Natural killer cell (primary cell): Measurements from ENCODE around the gene PARVB. TPM values are rescaled to one million over a fixed set of nuclear protein-coding genes. Genes with fewer than 3 reads are reported as not detected.
"Not testable (repeated sequence)": the region's sequence is repeated elsewhere in the genome, so short reads cannot be mapped to it uniquely, and the experiment has no call there.

Experiments
- ATAC-seq, 3 donors: fragments of 150-1000 bp in 2 of 3; fragments of 200-7000 bp in 1 of 3; cut with Tn5 transposase; 1 replicate in 1 of 3; 2 replicates in 2 of 3; pipeline ENCODE4 v1.10.0; 2021; ENCODE audit warnings: mild to moderate bottlenecking in 2 of 3, moderate library complexity in 2 of 3
- DNase-seq, 2 donors: peaks; one replicate each; pipeline versions ENCODE4 v3.0.0 to v3.0.0-alpha.2; 2013 to 2021; ENCODE audit warnings: mixed read lengths in 1 of 2
- H3K27ac ChIP-seq: one replicate; pipeline ENCODE4 v1.5.1; 2013; ENCODE audit warnings: mild to moderate bottlenecking, low read length
- H3K27me3 ChIP-seq: one replicate; pipeline ENCODE4 v1.6.1; 2013; ENCODE audit warnings: low read length; ENCODE audit not compliant: control insufficient read depth, insufficient read depth
- H3K36me3 ChIP-seq: one replicate; pipeline ENCODE4 v1.6.1; 2013; ENCODE audit warnings: low read length; ENCODE audit not compliant: control insufficient read depth, insufficient read depth
- H3K4me1 ChIP-seq: one replicate; pipeline ENCODE4 v1.6.1; 2013; ENCODE audit warnings: low read length; ENCODE audit not compliant: control insufficient read depth, insufficient read depth
- H3K4me3 ChIP-seq: one replicate; pipeline ENCODE4 v1.5.1; 2013; ENCODE audit warnings: low read length
- H3K9me3 ChIP-seq: one replicate; pipeline ENCODE4 v1.6.1; 2013; ENCODE audit warnings: low read length; ENCODE audit not compliant: control insufficient read depth, insufficient read depth
- H3K27ac Mint-ChIP-seq, 2 donors: one replicate each; pipeline ENCODE4 v1.8.0; 2022; ENCODE audit warnings: mild to moderate bottlenecking in 2 of 2, mixed read lengths in 2 of 2, moderate library complexity in 1 of 2
- H3K27me3 Mint-ChIP-seq, 2 donors: one replicate each; pipeline ENCODE4 v1.8.0; 2022; ENCODE audit warnings: low read depth in 2 of 2, mixed read lengths in 2 of 2
- H3K36me3 Mint-ChIP-seq: one replicate; pipeline ENCODE4 v1.8.0; 2022; ENCODE audit warnings: mixed read lengths
- H3K4me1 Mint-ChIP-seq, 2 donors: one replicate each; pipeline ENCODE4 v1.8.0; 2022; ENCODE audit warnings: mixed read lengths in 2 of 2
- H3K4me3 Mint-ChIP-seq: one replicate; pipeline ENCODE4 v1.8.0; 2022; ENCODE audit warnings: mild to moderate bottlenecking, moderate library complexity, mixed read lengths
- H3K9me3 Mint-ChIP-seq, 2 donors: one replicate each; pipeline ENCODE4 v1.8.0; 2022; ENCODE audit warnings: mixed read lengths in 2 of 2
- CTCF ChIP-seq: fragments of 200-600 bp; IDR thresholded peaks from one replicate; pipeline ENCODE4 v1.8.0; 2022; ENCODE audit warnings: antibody characterized with exemption
- WGBS: methylation state at CpG from one replicate; pipeline ENCODE4 v1.1.7; 2013; ENCODE audit warnings: missing lambda C conversion rate; ENCODE audit not compliant: insufficient coverage; 5-methylcytosine and 5-hydroxymethylcytosine counted together
- intact Hi-C: fragments of 100-400 bp; cut with micrococcal nuclease; formaldehyde crosslinking; loops from one replicate; pipeline ENCODE4 v1.14.2; 2022
- total RNA-seq, 4 donors: library from RNA; stranded (reverse); fragments of 120-200 nt in 1 of 4; gene quantifications; one replicate each; pipeline versions ENCODE4 v1.2.3 to v1.2.4, GENCODE V29; 2013 to 2022

The PARVB gene
- total RNA-seq, 3 donors from 2014 or later (not counting 1 experiment from before 2014, with no cell fraction given) = 2.9 to 12.5 (median 8.1) TPM

GRCh38 chr22:44108806-44109385, 84.8 kb downstream of the PARVB start:
- DNase-seq = no peak
- Mint-ChIP-seq H3K9me3 (no peaks in the 10 kb centered on the region), H3K27me3 (no peaks in the 10 kb centered on the region), H3K36me3 (no peaks in the 10 kb centered on the region), H3K4me1 (no peaks in the 10 kb centered on the region), H3K27ac (no peak overlapping the region), H3K4me3 (no peak overlapping the region)
- H3K36me3 ChIP-seq = no peaks in the 10 kb centered on the region
- H3K4me3 ChIP-seq = no peak overlapping the region
- WGBS = 89% methylated on average over 14 of the region's 14 CpGs
- H3K9me3 ChIP-seq = no peaks in the 10 kb centered on the region
- H3K27ac ChIP-seq = no peak overlapping the region
- intact Hi-C loops = no loop called here
- H3K4me1 ChIP-seq = no peaks in the 10 kb centered on the region
- TF ChIP-seq CTCF = no peak
- no peaks in the 10 kb centered on the region for H3K27me3 ChIP-seq
- ATAC-seq = no peak

DNA sequence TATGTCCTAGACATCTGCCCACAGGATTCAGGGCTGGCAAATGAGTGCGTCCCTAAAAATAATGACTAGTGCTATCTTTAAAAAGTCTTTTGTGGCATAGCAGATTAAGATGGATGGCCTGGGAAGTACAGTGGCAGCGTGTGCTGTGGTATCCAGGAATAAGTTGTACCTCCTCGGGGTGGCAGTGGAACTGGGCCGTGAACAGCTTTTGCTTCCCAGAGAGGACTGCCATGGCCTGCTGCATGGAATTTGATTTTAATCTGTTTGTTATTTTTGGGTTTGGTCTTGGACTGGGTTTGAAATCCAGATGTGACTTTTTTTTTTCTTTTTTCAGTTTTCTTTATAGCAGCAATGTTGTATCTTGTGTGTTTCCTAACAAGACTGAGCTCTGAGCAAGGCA, 85.3 kb downstream of the PARVB start:
- Histone ChIP-seq H3K9me3 (no peaks in the 10 kb centered on the region), H3K4me1 (no peaks in the 10 kb centered on the region), H3K36me3 (no peaks in the 10 kb centered on the region), H3K27me3 (no peaks in the 10 kb centered on the region), H3K27ac (no peak overlapping the region), H3K4me3 (no peak overlapping the region)
- Mint-ChIP-seq H3K36me3 (no peaks in the 10 kb centered on the region), H3K4me3 (no peak overlapping the region), H3K27me3 (no peaks in the 10 kb centered on the region), H3K27ac (no peak overlapping the region), H3K9me3 (no peaks in the 10 kb centered on the region), H3K4me1 (no peaks in the 10 kb centered on the region)
- ATAC-seq (no peak), DNase-seq (no peak)
- no peak for TF ChIP-seq CTCF
- 97% methylated on average over 4 of the region's 4 CpGs for WGBS
- intact Hi-C loops = no loop called here

DNA sequence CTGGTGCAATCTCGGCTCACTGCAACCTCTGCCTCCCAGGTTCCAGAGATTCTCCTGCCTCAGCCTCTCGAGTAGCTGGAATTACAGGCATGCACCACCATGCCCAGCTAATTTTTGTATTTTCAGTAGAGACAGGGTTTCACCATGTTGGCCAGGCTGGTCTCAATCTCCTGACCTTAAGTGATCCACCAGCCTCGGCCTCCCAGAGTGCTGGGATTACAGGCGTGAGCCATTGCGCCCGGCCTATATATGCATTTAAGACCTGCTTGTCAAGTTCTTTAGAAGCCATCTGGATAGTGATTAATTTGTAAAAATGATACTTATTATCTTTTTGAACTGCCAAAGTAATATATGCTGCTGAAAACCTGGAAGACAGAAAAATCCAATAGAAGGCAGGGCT, 86.6 kb downstream of the PARVB start:
- ATAC-seq, H3K27ac Mint-ChIP-seq: not testable (repeated sequence)

GRCh38 chr22:44111562-44112155, 87.6 kb downstream of the PARVB start:
- ATAC-seq = no peak
- no peaks in the 10 kb centered on the region for H3K36me3 Mint-ChIP-seq
- no peaks in the 10 kb centered on the region for H3K27me3 Mint-ChIP-seq

More for the DNA sequence above, 86.6 kb downstream of the PARVB start:
- H3K4me1 Mint-ChIP-seq, H3K36me3 Mint-ChIP-seq, H3K27ac ChIP-seq, H3K4me1 ChIP-seq, H3K9me3 Mint-ChIP-seq, H3K4me3 Mint-ChIP-seq, H3K27me3 Mint-ChIP-seq, H3K4me3 ChIP-seq, H3K27me3 ChIP-seq, H3K9me3 ChIP-seq, H3K36me3 ChIP-seq, intact Hi-C loops, DNase-seq: not testable (repeated sequence)
- WGBS = 97% methylated on average over 6 of the region's 6 CpGs

More at GRCh38 chr22:44111562-44112155, 87.6 kb downstream of the PARVB start:
- H3K27me3 ChIP-seq = no peaks in the 10 kb centered on the region
- TF ChIP-seq CTCF = no peak
- Mint-ChIP-seq H3K27ac (peak overlapping the region in 1 of 2 donors; percentile 58), H3K9me3 (no peaks in the 10 kb centered on the region), H3K4me3 (no peak overlapping the region), H3K4me1 (no peaks in the 10 kb centered on the region)
- H3K36me3 ChIP-seq = no peaks in the 10 kb centered on the region
- no peak overlapping the region for H3K27ac ChIP-seq
- no peaks in the 10 kb centered on the region for H3K9me3 ChIP-seq
- no peak for DNase-seq
- 92% methylated on average over 8 of the region's 9 CpGs for WGBS
- intact Hi-C loops = no loop called here
- H3K4me1 ChIP-seq = no peaks in the 10 kb centered on the region
- no peak overlapping the region for H3K4me3 ChIP-seq
